COLO668 (cell line): ENCODE data around the gene SCTR.
A peak's percentile ranks its signal among the peaks of the same experiment; 100 is the strongest.

ENCODE experiments used
- DNase-seq: peaks from one replicate; lab custom pipeline; 2025; ENCODE audit not compliant: unreplicated experiment; lab: John Stamatoyannopoulos, UW

The SCTR gene

DNA sequence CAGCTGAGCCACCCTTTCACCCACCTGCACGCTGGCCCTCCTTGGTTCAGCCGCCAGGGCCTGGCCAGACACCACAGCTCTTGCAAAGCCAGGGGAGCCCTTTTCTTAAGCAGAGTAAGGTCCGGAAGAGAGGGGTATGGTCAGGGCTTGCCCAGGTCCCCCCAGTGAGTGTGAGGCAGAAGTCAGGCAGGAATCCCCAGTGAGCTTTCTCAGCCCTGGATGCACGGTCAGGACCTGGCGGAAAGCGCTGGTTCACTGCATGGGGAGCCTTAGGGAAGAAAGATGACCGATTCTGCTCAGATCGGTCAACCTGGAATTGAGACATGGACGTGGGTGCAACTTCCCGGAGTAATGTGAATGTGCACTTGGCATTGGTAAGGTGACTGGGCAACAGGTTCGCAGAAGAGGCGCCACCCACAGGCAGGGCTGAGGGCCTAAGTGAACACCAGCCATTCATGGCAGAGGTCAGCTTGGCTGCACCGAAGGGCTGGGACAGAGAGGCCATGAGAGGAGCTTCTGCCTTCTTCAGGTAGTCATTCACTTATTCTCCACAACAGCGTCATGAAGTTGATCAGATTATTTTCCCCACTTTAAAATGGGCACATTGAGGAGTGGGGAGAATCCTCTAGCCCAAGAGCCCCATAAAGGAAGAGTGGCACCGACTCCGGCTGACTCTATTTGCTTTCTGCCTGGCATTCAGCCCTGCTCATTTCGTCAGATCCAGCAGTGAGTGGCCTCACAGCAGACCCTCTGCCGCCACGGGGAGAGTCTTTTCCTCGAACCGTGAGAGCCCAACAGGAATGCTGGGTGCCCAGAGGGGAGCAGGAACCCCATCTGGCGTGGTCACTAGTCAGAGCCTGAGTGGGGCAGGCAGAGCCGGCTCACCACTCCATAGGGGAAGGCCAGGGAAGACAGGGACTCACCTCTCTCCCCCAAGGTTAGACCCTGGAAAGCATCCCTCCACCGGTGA, 35.8 kb downstream of the SCTR start:
- no peak for DNase-seq

- DNase-seq: peak; percentile 91
These were observed 36.6 kb downstream of the SCTR start for GRCh38 chr2:119487434-119488244.

GRCh38 chr2:119486886-119487285, 37.4 kb downstream of the SCTR start:
- DNase-seq: no peak

- no peak for DNase-seq
These were observed 38.0 kb downstream of the SCTR start for GRCh38 chr2:119486196-119486827.

DNA sequence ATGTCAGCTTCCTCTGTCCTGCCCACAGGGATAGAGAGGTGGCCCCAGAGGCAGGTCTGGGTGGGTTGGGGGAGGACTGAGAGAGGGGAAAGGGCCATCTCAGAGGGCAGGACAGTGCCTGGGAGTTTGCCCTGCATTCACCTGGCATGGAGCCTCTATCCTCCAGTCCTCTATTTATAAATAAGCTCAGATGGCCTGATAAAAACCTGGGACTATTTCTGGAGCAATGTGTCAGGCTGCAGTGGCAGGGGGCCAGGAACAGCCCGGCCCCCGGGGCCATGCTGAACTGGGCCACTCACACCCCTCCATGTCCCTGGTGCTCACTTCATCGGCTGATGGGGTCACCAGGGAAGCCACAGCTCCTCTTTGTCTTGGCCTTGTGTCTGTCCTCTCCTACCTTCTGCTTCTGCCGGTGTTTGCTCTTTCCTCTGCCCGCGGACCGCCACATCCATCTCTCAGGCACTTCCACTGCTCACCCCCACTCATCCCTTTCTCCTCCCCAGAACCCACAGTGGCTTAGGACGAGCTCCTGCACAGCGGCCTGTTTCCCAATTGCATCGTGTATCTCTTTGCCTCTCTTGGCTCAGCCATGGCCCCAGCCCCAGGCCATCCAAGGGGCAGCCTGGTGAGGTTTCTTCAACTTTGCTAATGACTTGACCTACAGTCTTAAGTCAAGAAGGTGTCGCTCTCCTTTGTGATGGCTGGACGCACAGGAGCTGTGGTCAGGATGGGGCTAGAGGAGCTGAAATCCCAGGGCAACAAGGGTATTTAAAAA, 38.8 kb downstream of the SCTR start:
- DNase-seq: no peak

DNA sequence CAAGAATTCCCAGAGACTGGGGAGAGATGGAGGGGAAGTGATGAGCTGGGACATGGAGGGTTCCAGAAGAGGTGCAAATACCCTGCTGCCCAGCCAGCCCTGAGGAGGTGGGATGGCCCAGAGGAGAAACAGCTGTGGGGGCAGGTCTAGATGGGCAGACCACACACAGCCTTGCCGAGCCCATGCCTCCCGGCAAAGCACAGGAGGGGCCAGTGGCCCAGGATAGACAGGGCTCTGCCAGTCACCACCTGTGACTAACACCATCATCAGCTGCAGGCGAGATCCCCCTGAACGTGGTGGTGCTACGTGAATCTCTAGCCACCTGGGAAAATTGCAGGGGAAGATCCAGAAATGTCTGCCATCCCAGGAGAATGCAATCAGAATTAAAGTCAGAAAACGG, 39.4 kb downstream of the SCTR start:
- no peak for DNase-seq

DNA sequence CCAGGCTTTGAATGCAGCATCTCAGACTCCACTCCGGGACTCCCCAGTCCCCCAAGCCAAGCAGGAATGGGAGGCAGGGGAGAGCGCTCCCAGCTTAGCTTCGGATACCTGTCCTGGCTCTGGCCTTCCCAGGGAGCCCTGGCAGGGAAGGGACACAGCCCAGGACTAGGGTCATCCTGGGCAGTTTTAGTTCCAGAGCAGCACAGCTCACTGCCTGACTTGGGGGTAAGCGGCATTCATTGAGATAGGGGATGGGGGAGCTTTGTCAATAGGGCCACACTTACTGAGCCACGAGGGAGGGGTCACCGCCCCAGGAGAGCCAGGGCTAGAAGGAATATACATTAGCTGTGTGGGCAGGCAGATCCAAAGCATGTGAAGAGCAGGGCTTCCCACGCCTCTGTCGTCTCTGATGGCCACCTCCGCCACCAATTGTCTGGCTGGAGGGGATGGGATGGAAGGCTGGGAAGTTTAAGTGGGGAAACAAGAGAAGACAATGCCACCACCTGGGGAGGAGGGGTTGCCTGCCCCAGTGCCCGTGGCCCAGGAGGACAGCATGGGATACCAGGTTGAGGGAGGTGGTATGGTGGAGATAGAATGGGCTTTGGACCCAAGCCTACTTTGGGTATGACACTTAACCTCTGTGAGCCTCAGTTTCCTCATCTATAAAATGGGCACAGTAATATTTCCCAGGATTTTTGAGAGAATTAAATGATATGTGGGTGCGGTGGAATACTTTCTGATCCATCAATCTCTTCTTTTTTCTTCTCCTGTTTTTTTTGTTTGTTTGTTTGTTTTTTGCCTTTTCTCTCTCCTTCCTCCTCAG, 40.2 kb downstream of the SCTR start:
- DNase-seq: no peak

DNA sequence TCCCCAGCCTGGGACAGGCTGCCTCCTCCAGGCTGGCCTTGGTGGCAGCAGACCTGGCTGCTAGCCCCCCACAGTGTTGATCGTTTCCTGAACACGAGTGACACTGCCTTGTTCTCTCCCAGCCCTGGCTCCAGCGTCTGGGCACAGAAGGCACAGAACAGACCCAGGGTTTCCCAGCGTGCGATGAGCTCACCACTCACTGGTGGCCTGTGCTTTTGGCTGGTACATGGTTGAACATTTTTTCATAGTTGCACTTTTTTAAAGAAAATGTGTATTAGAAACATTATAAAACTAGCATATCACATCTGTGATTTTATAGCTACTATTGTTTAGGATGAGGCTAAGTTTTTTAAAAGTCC, 40.9 kb downstream of the SCTR start:
- no peak for DNase-seq

DNA sequence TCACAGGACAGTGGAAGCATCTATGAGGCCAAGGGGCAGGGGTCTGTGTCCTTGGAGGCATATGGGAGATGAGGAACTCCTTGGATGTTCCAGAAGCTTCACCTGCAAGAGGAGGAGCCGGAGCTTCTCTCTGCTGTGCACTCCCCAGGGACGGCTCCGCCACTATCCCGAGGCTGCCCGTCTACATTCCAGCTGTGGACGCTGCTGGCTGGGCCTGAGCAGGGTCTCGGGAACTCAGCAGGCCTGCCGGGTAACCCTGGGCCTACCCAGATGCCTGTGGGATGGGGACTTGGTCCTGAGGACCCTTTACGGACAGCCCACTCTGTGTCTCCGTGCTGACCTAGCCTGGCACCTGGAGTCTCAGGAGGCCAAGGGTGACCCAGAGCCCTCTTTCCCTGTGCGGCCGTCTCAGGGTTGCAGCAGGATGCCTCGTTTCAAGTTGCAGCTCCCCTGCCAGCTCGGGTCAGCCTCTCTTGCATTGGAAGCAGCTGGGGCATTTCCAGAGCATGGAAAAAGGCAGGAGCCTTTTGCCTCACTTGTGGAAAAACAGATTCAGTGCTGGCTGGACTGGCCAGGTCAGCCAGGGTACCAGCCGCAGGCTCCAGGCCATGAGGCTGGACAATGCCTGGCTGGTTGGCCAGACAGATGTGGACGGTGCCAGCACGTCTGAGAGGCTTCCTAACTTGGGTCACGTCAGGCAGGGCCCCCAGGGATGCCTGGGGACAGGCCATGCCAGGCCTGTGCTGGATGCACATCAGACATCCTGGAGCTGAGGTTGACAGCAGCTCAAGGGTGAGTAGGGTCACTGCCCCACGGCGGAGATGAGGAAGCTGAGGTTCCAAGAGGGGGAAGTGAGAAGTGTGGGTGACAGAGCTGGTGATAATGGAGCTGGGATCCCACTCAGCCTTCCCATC, 41.5 kb downstream of the SCTR start:
- DNase-seq: no peak

GRCh38 chr2:119481501-119482455, 42.5 kb downstream of the SCTR start:
- DNase-seq: peak; percentile 56

GRCh38 chr2:119480718-119481142, 43.6 kb downstream of the SCTR start:
- DNase-seq: no peak

DNA sequence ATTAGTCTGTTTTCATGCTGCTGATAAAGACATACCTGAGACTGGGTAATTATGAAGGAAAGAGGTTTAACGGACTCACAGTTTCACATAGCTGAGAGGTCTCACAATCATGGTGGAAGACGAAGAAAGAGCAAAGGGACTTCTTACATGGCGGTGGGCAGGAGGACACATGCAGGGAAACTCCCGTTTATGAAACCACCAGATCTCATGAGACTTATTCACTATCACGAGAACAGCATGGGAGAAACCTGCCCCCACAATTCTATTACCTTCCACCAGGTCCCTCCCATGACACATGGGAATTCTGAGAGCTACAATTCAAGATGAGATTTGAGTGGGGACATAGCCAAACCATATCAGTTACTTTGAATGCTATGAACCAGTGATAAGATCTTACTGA, 44.1 kb downstream of the SCTR start:
- DNase-seq: no peak

GRCh38 chr2:119478978-119479295, 45.3 kb downstream of the SCTR start:
- no peak for DNase-seq

DNA sequence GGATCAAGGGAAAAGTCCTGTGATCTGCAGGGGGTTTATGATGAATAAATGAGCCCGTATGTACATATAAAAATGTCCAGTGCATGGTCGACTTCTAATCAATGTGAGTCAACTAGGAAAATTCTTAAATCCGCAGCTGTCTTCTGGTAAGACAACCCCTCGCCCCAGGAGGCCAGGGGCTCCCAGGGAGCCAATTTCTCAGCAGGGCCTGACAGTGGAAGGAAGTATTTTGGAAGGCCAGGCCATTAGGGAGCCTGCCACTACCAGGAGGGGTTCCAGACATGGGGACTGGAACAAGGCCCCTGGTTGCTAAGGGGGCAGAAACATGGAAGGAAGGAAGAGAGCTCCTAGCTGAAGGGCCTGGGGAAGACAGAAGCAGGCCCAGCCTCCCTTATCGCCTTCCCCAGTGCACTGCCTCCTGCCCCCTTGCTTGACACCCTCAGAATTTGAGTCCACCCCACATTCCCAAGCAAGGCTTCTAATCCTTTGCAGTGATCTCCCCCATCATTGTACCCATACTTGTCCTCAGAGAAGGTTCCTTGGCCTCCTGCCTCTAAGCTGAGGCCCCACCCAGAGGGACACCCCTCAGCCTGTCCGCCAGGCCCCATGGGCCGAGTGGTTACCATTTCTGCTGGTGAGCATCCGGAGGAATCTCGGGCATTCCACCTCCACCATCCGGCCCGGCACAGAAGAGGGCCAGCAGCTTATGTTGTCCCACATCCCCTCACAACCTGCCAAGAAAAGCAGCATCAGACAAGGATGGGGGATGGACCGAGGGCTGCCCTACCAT, 45.9 kb downstream of the SCTR start:
- DNase-seq: no peak

- no peak for DNase-seq
These were observed 47.2 kb downstream of the SCTR start for GRCh38 chr2:119477113-119477505.

DNA sequence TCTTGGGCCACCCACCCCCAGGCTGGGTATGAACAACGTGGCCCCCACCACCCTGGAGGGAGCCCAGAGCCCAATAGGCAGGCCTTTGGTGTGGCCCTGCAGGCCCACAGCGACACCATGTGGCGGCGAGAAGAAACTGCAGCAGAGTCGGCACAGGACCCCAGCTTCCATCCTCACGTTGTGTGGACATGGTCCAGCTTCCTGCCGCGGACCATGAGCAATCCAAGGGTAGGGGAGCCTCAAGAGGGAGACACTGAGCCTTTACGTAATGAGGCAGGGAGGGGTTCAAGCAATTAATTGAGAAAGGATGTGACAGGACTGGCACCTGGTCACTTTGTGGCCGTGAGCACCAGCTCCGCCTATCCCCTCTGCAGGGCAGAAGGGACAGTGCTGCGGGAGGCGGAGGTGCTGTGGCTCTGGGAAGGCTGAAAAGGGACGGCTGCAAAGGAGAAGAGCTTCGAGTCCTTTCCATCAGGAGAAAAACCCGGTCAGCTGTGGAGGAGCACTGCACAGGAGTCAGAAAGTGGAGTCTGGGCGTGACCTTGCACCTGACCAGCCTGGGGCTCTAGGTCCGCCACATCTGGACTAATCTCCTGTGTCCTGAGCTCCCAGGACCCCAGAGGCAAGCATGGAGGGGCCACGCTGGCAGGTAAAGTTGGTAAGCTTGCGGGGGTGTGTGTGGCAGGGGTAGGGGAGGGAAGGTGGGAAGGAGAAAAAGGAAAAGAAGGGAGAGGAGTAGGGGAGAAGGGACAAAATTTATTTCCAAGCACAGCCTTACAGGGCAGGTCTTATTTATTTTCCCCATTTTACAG, 47.8 kb downstream of the SCTR start:
- peak; percentile 49 for DNase-seq
